GM23338 (cell line): ENCODE measurements around the gene SPZ1. TPM values are rescaled to one million over a fixed set of nuclear protein-coding genes. Genes with fewer than 3 reads are reported as not detected.

Source experiments
- ATAC-seq: fragments of 200-7000 bp; cut with Tn5 transposase; 3 replicates; pipeline ENCODE4 v1.9.1; 2020
- DNase-seq: peaks from one replicate; pipeline ENCODE4 v3.0.0-alpha.2; 2015; ENCODE audit warnings: low spot score
- H2AFZ ChIP-seq: fragments of 200-600 bp; sonication (generic); 2 replicates; pipeline ENCODE4 v1.8.0; 2016; ENCODE audit warnings: antibody characterized with exemption, mild to moderate bottlenecking, moderate library complexity
- H3F3A ChIP-seq: fragments of 200-600 bp; sonication (generic); replicated peaks from 2 replicates; pipeline ENCODE4 v1.8.0; 2017; ENCODE audit warnings: antibody characterized with exemption, mixed run types, low read depth
- H3K27ac ChIP-seq: fragments of 200-600 bp; sonication (generic); 2 replicates; pipeline ENCODE4 v1.6.1; 2016; ENCODE audit warnings: low read depth
- H3K27me3 ChIP-seq: fragments of 200-600 bp; sonication (generic); 2 replicates; pipeline ENCODE4 v1.8.0; 2016; ENCODE audit warnings: mild to moderate bottlenecking, mixed run types, moderate library complexity; ENCODE audit not compliant: insufficient read depth
- H3K36me3 ChIP-seq: fragments of 200-600 bp; sonication (generic); 2 replicates; pipeline ENCODE4 v1.8.0; 2016; ENCODE audit warnings: mild to moderate bottlenecking; ENCODE audit not compliant: insufficient read depth
- H3K4me1 ChIP-seq: fragments of 200-600 bp; sonication (generic); 2 replicates; pipeline ENCODE4 v1.8.0; 2016; ENCODE audit warnings: mild to moderate bottlenecking, moderate library complexity; ENCODE audit not compliant: insufficient read depth
- H3K4me2 ChIP-seq: fragments of 200-600 bp; sonication (generic); 2 replicates; pipeline ENCODE4 v1.7.1; 2017; ENCODE audit warnings: mixed run types
- H3K4me3 ChIP-seq: fragments of 200-600 bp; sonication (generic); 2 replicates; pipeline ENCODE4 v1.6.1; 2016; ENCODE audit warnings: mixed run types
- H3K79me2 ChIP-seq: fragments of 200-600 bp; sonication (generic); replicated peaks from 2 replicates; pipeline ENCODE4 v1.8.0; 2017; ENCODE audit warnings: mild to moderate bottlenecking; ENCODE audit not compliant: insufficient read depth
- H3K9me2 ChIP-seq: fragments of 200-600 bp; sonication (generic); 2 replicates; pipeline ENCODE4 v1.8.0; 2017; ENCODE audit not compliant: insufficient read depth
- H4K20me1 ChIP-seq: fragments of 200-600 bp; sonication (generic); replicated peaks from 2 replicates; pipeline ENCODE4 v1.8.0; 2017; ENCODE audit warnings: mild to moderate bottlenecking; ENCODE audit not compliant: insufficient read depth
- H3K27ac Mint-ChIP-seq: 2 replicates; pipeline ENCODE4 v1.8.0; 2020; ENCODE audit warnings: inconsistent platforms, mild to moderate bottlenecking, moderate library complexity, mixed read lengths
- H3K27me3 Mint-ChIP-seq: 3 replicates; pipeline ENCODE4 v1.8.0; 2022; ENCODE audit warnings: low read depth, mild to moderate bottlenecking, moderate library complexity, mixed read lengths, inconsistent platforms; ENCODE audit not compliant: insufficient read depth, poor library complexity
- H3K36me3 Mint-ChIP-seq: 3 replicates; pipeline ENCODE4 v1.8.0; 2021; ENCODE audit warnings: low read depth, mild to moderate bottlenecking, inconsistent platforms, moderate library complexity, mixed read lengths
- H3K4me1 Mint-ChIP-seq: 3 replicates; pipeline ENCODE4 v1.8.0; 2020; ENCODE audit warnings: mild to moderate bottlenecking, inconsistent platforms, mixed read lengths
- H3K4me3 Mint-ChIP-seq: 3 replicates; pipeline ENCODE4 v1.8.0; 2021; ENCODE audit warnings: moderate library complexity, mild to moderate bottlenecking, inconsistent platforms, mixed read lengths
- H3K9me3 Mint-ChIP-seq: 3 replicates; pipeline ENCODE4 v1.8.0; 2020; ENCODE audit warnings: moderate library complexity, mild to moderate bottlenecking, inconsistent platforms, mixed read lengths
- CREB1 ChIP-seq: fragments of 250-450 bp; sonication (Bioruptor Pico); IDR thresholded peaks from 2 replicates; pipeline ENCODE4 v1.5.0; 2020; ENCODE audit warnings: low read depth, mild to moderate bottlenecking, moderate library complexity
- EZH2 ChIP-seq: fragments of 200-600 bp; sonication (generic); IDR thresholded peaks from one replicate; pipeline ENCODE4 v1.8.0; 2017; ENCODE audit warnings: antibody characterized with exemption, mild to moderate bottlenecking, low read depth; ENCODE audit not compliant: unreplicated experiment
- EZH2phosphoT487 ChIP-seq: fragments of 200-600 bp; sonication (generic); IDR thresholded peaks from one replicate; pipeline ENCODE4 v1.8.1; 2018; ENCODE audit warnings: antibody characterized with exemption; ENCODE audit not compliant: unreplicated experiment
- POLR2AphosphoS5 ChIP-seq: IDR thresholded peaks from 2 replicates; pipeline ENCODE4 v1.6.1; 2016; ENCODE audit warnings: antibody characterized with exemption, low read depth
- STAT1 ChIP-seq: IDR thresholded peaks from one replicate; pipeline ENCODE4 v1.6.1; 2016; ENCODE audit warnings: antibody characterized with exemption; ENCODE audit not compliant: unreplicated experiment
- polyA plus RNA-seq: library from polyadenylated mRNA; unstranded; fragments of >200 nt; fragmentation: Nextera tagmentation; extraction: Ambion mirVana; gene quantifications from 2 replicates; pipeline ENCODE4 v1.2.1, GENCODE V29; 2016
- total RNA-seq: library from RNA; depleted of rRNA; stranded (reverse); fragments of >200 nt; shearing (Covaris generic); gene quantifications from 2 replicates; pipeline ENCODE4 v1.2.3, GENCODE V29; 2014
- TF ChIP-seq, protein P1 (sequence below): fragments of 250-450 bp; sonication (Bioruptor Pico); IDR thresholded peaks from 2 replicates; pipeline ENCODE4 v1.5.0; 2020; ENCODE audit warnings: mild to moderate bottlenecking, moderate library complexity
- TF ChIP-seq, protein P2 (sequence below): IDR thresholded peaks from 2 replicates; pipeline ENCODE4 v1.6.1; 2016; ENCODE audit warnings: antibody characterized with exemption

The SPZ1 gene
- total and polyA plus RNA-seq, 2 experiments from 2014 or later = not detected

DNA sequence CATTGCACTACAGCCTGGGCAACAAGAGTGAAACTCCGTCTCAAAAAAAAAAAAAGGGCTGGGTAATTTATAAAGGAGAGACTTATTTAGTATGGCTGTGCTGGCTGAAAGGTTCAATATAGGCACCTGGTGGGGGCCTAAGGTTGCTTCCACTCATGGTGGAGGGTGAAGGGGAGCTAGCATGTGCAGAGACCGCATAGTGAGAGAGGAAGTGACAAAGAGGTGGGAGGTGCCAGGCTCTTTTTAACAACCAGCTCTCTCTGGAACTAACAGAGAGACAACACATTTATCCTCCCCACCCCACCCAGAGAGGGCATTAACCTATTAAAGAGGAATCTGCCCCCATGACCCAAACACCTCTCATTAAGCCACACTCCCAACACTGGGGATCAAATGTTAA lies 35.1 kb upstream of the SPZ1 start (continued):
- TF ChIP-seq, protein P1, sequence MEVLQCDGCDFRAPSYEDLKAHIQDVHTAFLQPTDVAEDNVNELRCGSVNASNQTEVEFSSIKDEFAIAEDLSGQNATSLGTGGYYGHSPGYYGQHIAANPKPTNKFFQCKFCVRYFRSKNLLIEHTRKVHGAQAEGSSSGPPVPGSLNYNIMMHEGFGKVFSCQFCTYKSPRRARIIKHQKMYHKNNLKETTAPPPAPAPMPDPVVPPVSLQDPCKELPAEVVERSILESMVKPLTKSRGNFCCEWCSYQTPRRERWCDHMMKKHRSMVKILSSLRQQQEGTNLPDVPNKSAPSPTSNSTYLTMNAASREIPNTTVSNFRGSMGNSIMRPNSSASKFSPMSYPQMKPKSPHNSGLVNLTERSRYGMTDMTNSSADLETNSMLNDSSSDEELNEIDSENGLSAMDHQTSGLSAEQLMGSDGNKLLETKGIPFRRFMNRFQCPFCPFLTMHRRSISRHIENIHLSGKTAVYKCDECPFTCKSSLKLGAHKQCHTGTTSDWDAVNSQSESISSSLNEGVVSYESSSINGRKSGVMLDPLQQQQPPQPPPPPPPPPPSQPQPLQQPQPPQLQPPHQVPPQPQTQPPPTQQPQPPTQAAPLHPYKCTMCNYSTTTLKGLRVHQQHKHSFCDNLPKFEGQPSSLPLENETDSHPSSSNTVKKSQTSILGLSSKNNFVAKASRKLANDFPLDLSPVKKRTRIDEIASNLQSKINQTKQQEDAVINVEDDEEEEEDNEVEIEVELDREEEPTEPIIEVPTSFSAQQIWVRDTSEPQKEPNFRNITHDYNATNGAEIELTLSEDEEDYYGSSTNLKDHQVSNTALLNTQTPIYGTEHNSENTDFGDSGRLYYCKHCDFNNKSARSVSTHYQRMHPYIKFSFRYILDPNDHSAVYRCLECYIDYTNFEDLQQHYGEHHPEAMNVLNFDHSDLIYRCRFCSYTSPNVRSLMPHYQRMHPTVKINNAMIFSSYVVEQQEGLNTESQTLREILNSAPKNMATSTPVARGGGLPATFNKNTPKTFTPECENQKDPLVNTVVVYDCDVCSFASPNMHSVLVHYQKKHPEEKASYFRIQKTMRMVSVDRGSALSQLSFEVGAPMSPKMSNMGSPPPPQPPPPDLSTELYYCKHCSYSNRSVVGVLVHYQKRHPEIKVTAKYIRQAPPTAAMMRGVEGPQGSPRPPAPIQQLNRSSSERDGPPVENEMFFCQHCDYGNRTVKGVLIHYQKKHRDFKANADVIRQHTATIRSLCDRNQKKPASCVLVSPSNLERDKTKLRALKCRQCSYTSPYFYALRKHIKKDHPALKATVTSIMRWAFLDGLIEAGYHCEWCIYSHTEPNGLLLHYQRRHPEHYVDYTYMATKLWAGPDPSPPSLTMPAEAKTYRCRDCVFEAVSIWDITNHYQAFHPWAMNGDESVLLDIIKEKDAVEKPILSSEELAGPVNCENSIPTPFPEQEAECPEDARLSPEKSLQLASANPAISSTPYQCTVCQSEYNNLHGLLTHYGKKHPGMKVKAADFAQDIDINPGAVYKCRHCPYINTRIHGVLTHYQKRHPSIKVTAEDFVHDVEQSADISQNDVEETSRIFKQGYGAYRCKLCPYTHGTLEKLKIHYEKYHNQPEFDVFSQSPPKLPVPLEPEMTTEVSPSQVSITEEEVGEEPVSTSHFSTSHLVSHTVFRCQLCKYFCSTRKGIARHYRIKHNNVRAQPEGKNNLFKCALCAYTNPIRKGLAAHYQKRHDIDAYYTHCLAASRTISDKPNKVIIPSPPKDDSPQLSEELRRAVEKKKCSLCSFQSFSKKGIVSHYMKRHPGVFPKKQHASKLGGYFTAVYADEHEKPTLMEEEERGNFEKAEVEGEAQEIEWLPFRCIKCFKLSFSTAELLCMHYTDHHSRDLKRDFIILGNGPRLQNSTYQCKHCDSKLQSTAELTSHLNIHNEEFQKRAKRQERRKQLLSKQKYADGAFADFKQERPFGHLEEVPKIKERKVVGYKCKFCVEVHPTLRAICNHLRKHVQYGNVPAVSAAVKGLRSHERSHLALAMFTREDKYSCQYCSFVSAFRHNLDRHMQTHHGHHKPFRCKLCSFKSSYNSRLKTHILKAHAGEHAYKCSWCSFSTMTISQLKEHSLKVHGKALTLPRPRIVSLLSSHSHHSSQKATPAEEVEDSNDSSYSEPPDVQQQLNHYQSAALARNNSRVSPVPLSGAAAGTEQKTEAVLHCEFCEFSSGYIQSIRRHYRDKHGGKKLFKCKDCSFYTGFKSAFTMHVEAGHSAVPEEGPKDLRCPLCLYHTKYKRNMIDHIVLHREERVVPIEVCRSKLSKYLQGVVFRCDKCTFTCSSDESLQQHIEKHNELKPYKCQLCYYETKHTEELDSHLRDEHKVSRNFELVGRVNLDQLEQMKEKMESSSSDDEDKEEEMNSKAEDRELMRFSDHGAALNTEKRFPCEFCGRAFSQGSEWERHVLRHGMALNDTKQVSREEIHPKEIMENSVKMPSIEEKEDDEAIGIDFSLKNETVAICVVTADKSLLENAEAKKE (CRISPR knock-in tag) = no peak
- TF ChIP-seq, protein P2, sequence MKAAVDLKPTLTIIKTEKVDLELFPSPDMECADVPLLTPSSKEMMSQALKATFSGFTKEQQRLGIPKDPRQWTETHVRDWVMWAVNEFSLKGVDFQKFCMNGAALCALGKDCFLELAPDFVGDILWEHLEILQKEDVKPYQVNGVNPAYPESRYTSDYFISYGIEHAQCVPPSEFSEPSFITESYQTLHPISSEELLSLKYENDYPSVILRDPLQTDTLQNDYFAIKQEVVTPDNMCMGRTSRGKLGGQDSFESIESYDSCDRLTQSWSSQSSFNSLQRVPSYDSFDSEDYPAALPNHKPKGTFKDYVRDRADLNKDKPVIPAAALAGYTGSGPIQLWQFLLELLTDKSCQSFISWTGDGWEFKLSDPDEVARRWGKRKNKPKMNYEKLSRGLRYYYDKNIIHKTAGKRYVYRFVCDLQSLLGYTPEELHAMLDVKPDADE = no peak
- TF ChIP-seq POLR2AphosphoS5 = no peak
- TF ChIP-seq EZH2phosphoT487 = no peak
- TF ChIP-seq EZH2 = no peak
- TF ChIP-seq CREB1 (CRISPR knock-in tag) = no peak
- TF ChIP-seq STAT1 = no peak

DNA sequence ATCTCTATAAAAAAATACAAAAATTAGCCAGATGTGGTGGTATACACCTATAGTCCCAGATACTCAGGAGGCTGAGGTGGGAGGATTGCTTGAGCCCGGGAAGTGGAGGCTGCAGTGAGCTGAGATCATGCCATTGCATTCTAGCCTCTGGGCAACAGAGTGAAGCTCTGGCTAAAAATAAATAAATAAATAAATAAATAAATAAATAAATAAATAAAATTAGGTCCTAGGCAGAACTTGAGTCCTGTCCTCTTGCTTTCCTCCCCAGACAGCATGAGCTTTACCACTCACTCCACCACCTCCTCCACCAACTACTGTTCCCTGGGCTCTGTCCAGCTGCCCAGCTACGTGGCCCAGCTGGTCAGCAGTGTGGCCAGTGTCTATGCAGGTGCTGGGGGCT lies 31.6 kb upstream of the SPZ1 start:
- Mint-ChIP-seq H3K36me3 (no peaks in the 10 kb centered on the region), H3K9me3 (peaks cover 4% of the 10 kb centered on the region; the same call in 2 of the 3 replicates), H3K27me3 (peaks cover 3% of the 10 kb centered on the region), H3K4me3 (no peak overlapping the region), H3K27ac (no peak overlapping the region), H3K4me1 (peaks cover 5% of the 10 kb centered on the region)
- no peaks in the 10 kb centered on the region for H4K20me1 ChIP-seq
- H3K27ac ChIP-seq = no peak overlapping the region
- no peak overlapping the region for H3K4me3 ChIP-seq
- no peak overlapping the region for H3K4me2 ChIP-seq
- no peaks in the 10 kb centered on the region for H3K36me3 ChIP-seq
- no peak for DNase-seq
- peaks cover 15% of the 10 kb centered on the region for H3K9me2 ChIP-seq
- no peak for ATAC-seq
- H3K4me1 ChIP-seq = no peaks in the 10 kb centered on the region
- no peaks in the 10 kb centered on the region for H3K27me3 ChIP-seq
- H3F3A ChIP-seq = no peaks in the 10 kb centered on the region
- H3K79me2 ChIP-seq = no peaks in the 10 kb centered on the region
- H2AFZ ChIP-seq = no peak overlapping the region
- TF ChIP-seq EZH2 = no peak
- TF ChIP-seq POLR2AphosphoS5 = no peak
- TF ChIP-seq CREB1 (CRISPR knock-in tag) = no peak
- TF ChIP-seq, protein P1 (CRISPR knock-in tag) = no peak
- TF ChIP-seq STAT1 = no peak
